HEK293T (cell line): ENCODE data around the gene ADAM20.
"Not testable (repeated sequence)": the region's sequence is repeated elsewhere in the genome, so short reads cannot be mapped to it uniquely, and the experiment has no call there.

Experiments
- CTCF ChIA-PET: fragments of 350-600 bp; formaldehyde crosslinking; extraction: SDS; loops from one replicate; lab custom pipeline; 2021; ENCODE audit warnings: antibody characterized with exemption, inconsistent platforms; lab: Yijun Ruan, JAX
- POLR2A ChIA-PET: fragments of 350-600 bp; formaldehyde crosslinking; extraction: SDS; loops from one replicate; lab custom pipeline; 2020; ENCODE audit warnings: antibody characterized with exemption, inconsistent platforms; lab: Yijun Ruan, JAX
- DNase-seq: peaks from one replicate; pipeline ENCODE4 v3.0.0; 2012; ENCODE audit warnings: mixed read lengths; ENCODE audit errors: extremely low spot score
- ARNT ChIP-seq: fragments of 450-650 bp; IDR thresholded peaks from 2 replicates; pipeline ENCODE4 v1.6.1; 2017; ENCODE audit warnings: mild to moderate bottlenecking
- BHLHE40 ChIP-seq: fragments of 450-650 bp; IDR thresholded peaks from 2 replicates; pipeline ENCODE4 v1.6.1; 2016; ENCODE audit warnings: mild to moderate bottlenecking, moderate library complexity, borderline replicate concordance
- CTBP1 ChIP-seq: fragments of 450-650 bp; IDR thresholded peaks from 2 replicates; pipeline ENCODE4 v1.6.1; 2016; ENCODE audit warnings: borderline replicate concordance
- ELF4 ChIP-seq: fragments of 450-650 bp; IDR thresholded peaks from 2 replicates; pipeline ENCODE4 v1.6.1; 2017; ENCODE audit warnings: antibody characterized with exemption
- FOXA1 ChIP-seq: fragments of 450-650 bp; IDR thresholded peaks from 2 replicates; pipeline ENCODE4 v1.6.1; 2016; ENCODE audit warnings: mild to moderate bottlenecking
- FOXK2 ChIP-seq: fragments of 450-650 bp; IDR thresholded peaks from 2 replicates; pipeline ENCODE4 v1.6.1; 2016; ENCODE audit warnings: mild to moderate bottlenecking
- FOXM1 ChIP-seq: fragments of 450-650 bp; IDR thresholded peaks from 2 replicates; pipeline ENCODE4 v1.6.1; 2017; ENCODE audit warnings: mild to moderate bottlenecking, borderline replicate concordance
- HDGF ChIP-seq: fragments of 450-650 bp; IDR thresholded peaks from 2 replicates; pipeline ENCODE4 v1.6.1; 2017; ENCODE audit warnings: antibody characterized with exemption, borderline replicate concordance
- L3MBTL2 ChIP-seq: fragments of 450-650 bp; conservative IDR thresholded peaks from 2 replicates; pipeline ENCODE4 v1.6.1; 2016; ENCODE audit warnings: mild to moderate bottlenecking
- LEF1 ChIP-seq: fragments of 450-650 bp; IDR thresholded peaks from 2 replicates; pipeline ENCODE4 v1.6.1; 2017; ENCODE audit warnings: mild to moderate bottlenecking, borderline replicate concordance
- NFRKB ChIP-seq: fragments of 450-650 bp; IDR thresholded peaks from 2 replicates; pipeline ENCODE4 v1.6.1; 2016; ENCODE audit warnings: mild to moderate bottlenecking, moderate library complexity
- SP1 ChIP-seq: fragments of 450-650 bp; IDR thresholded peaks from 2 replicates; pipeline ENCODE4 v1.6.1; 2017
- SUZ12 ChIP-seq: fragments of 450-650 bp; IDR thresholded peaks from 2 replicates; pipeline ENCODE4 v1.6.1; 2016; ENCODE audit warnings: mild to moderate bottlenecking
- TARDBP ChIP-seq: fragments of 450-650 bp; IDR thresholded peaks from 2 replicates; pipeline ENCODE4 v1.6.1; 2016
- ZNF384 ChIP-seq: fragments of 450-650 bp; IDR thresholded peaks from 2 replicates; pipeline ENCODE4 v1.6.1; 2016
- TF ChIP-seq, protein P1 (sequence below): fragments of 450-650 bp; IDR thresholded peaks from 2 replicates; pipeline ENCODE4 v1.6.1; 2016

The ADAM20 gene

GRCh38 chr14:70515811-70516210 lies 19.0 kb downstream of the ADAM20 start:
- ChIA-PET POLR2A (no interaction called here), CTCF (no interaction called here)
- no peak for DNase-seq
- TF ChIP-seq FOXK2, result no peak
- TF ChIP-seq, protein P1, sequence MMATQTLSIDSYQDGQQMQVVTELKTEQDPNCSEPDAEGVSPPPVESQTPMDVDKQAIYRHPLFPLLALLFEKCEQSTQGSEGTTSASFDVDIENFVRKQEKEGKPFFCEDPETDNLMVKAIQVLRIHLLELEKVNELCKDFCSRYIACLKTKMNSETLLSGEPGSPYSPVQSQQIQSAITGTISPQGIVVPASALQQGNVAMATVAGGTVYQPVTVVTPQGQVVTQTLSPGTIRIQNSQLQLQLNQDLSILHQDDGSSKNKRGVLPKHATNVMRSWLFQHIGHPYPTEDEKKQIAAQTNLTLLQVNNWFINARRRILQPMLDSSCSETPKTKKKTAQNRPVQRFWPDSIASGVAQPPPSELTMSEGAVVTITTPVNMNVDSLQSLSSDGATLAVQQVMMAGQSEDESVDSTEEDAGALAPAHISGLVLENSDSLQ, result no peak

DNA sequence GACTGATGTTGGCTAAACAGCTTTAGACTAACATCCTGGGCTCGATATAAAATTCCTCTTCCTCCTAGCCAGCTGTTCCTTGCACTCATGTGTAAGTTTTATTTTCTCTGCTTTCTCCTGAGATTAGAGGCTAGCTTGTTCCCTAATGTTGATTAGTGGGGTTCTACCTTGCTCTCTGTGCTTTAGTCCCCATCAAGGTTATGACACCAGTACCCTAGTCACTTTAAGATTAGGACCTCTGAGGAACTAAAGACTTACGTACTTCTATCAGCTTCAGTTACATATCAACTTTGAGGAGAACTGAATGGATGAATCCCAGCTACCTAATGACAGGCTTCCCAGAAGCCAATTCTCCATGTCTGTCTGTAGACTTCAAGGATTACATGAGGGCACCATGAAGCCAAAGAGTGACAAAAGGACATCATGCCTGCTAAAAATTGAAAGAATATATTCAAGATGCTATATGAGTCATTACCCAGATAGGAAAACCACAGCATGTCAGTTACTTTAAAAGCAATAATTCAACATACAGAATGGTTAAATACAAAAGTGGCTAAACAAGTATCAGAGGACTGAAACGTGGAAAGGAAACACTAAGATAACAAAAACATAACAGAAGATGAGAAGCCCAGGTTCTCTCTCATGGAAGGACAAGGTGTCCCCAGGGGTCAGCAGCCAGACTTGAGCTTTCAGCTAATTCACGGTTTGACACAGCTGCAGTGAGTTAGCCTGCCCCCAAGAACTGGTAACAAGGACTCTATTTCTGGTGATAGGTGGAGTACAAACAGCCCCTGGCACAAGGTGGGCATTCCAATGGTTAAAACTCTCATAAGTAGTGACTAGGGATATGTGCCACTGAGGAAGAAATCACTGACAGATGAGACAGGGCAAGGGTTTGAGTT lies 20.4 kb downstream of the ADAM20 start:
- no peak for TF ChIP-seq TARDBP
- CTCF ChIA-PET, result no interaction called here
- no peak for DNase-seq

GRCh38 chr14:70498191-70498590 lies 36.6 kb downstream of the ADAM20 start:
- DNase-seq, result no peak
- no peak for TF ChIP-seq ARNT
- TF ChIP-seq, protein P1, result no peak
- TF ChIP-seq ELF4, result no peak
- no peak for TF ChIP-seq LEF1
- no peak for TF ChIP-seq FOXK2
- no peak for TF ChIP-seq SUZ12
- no peak for TF ChIP-seq NFRKB
- no peak for TF ChIP-seq FOXA1
- no peak for TF ChIP-seq FOXM1
- no peak for TF ChIP-seq CTBP1
- no peak for TF ChIP-seq TARDBP
- TF ChIP-seq HDGF, result no peak
- no peak for TF ChIP-seq L3MBTL2
- TF ChIP-seq BHLHE40, result no peak
- no peak for TF ChIP-seq ZNF384
- TF ChIP-seq SP1, result no peak
- ChIA-PET CTCF (no interaction called here), POLR2A (no interaction called here)

More for the DNA sequence above, 20.4 kb downstream of the ADAM20 start:
- POLR2A ChIA-PET, result no interaction called here

GRCh38 chr14:70489579-70490200 lies 45.1 kb downstream of the ADAM20 start:
- POLR2A ChIA-PET, result no interaction called here
- TF ChIP-seq SUZ12 (no peak), SP1 (no peak), L3MBTL2 (no peak), ZNF384 (no peak), FOXM1 (no peak), NFRKB (no peak), FOXK2 (no peak), TARDBP (no peak)
- no peak for DNase-seq
- CTCF ChIA-PET, result no interaction called here

- CTCF ChIA-PET, POLR2A ChIA-PET, DNase-seq: not testable (repeated sequence)
These were observed 57.3 kb downstream of the ADAM20 start for GRCh38 chr14:70477356-70478105.

GRCh38 chr14:70475459-70475858 lies 59.3 kb downstream of the ADAM20 start:
- CTCF ChIA-PET, POLR2A ChIA-PET, DNase-seq: not testable (repeated sequence)

DNA sequence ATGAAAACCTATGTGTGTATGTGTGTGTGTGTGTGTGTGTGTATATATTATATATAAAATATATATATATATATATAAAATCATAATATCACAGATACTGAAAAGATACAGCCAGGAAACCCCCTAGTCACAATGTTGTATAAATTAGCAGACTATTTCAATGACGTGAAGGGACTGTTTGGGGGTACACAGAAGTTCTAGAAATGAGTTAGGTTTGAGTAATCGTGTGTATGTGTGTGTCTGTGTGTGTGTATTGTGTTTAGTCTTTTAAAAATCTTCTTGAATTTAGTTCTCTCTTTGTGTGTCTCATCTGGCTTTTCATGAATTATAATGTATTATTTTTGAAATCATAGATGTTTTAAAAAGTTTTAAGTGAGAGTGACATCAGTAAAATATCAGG lies 61.0 kb downstream of the ADAM20 start:
- TF ChIP-seq HDGF (no peak), SUZ12 (no peak), FOXM1 (no peak)
- ChIA-PET POLR2A (no interaction called here), CTCF (no interaction called here)
- DNase-seq, result no peak
